ENCODE measurements around the gene CYBC1. TPM values are rescaled to one million over a fixed set of nuclear protein-coding genes. Genes with fewer than 3 reads are reported as not detected.

CYBC1 gene
- total and polyA plus RNA-seq, 4 experiments from 2014 or later = 166 to 249 (median 237) TPM

- Histone ChIP-seq H3K27ac (ENCODE audit: low read depth, low read length) (no peak overlapping the region), H3K27me3 (ENCODE audit: insufficient read depth, low read length) (no peaks in the 10 kb centered on the region), H3K4me1 (ENCODE audit: insufficient read depth, low read length) (peaks cover 19% of the 10 kb centered on the region), H3K36me3 (ENCODE audit: insufficient read depth, low read length) (peaks cover 23% of the 10 kb centered on the region), H3K9me3 (ENCODE audit: control insufficient read depth in 1 of 2, low read length in 2 of 2) (no peaks in the 10 kb centered on the region), H3K4me3 (ENCODE audit: low read length in 2 of 2) (no peak overlapping the region)
- ChIA-PET POLR2A (ENCODE audit: partially characterized antibody) (no interaction called here), CTCF (ENCODE audit: partially characterized antibody) (no interaction called here)
- H3K27me3 Mint-ChIP-seq = no peaks in the 10 kb centered on the region
- peaks cover 31 to 43% of the 10 kb centered on the region in 2 donors for H3K36me3 Mint-ChIP-seq
- no peak for DNase-seq
- H3K4me1 Mint-ChIP-seq = peaks cover 10 to 28% (median 20%) of the 10 kb centered on the region in 4 donors
- intact Hi-C loops (cut with micrococcal nuclease) = no loop called here
- peaks cover 0 to 2% (median 0%) of the 10 kb centered on the region in 8 donors for H3K9me3 Mint-ChIP-seq
- no peak overlapping the region for H3K4me3 Mint-ChIP-seq
- H3K27ac Mint-ChIP-seq = peak overlapping the region in 2 of 7 donors; percentile 31 to 59
Observed at GRCh38 chr17:82489117-82489516, 38.6 kb upstream of the CYBC1 start.

DNA sequence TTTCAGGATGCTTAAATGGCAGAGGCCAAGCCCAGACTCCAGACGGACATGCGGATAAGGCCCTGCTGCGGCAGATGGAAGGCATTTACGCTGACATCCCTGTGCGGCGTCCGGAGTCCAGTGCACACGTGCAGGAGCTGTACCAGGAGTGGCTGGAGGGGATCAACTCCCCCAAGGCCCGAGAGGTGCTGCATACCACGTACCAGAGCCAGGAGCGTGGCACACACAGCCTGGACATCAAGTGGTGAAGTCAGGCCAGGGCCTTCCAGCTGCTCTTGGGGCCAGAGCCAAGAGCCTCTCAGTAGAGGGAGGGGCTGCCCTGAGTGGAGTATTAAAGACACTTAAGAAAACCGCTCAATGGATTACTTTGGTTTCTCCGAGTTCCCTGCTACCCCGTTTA lies 37.4 kb upstream of the CYBC1 start:
- POLR2A ChIA-PET (ENCODE audit: partially characterized antibody) = no interaction called here
- Mint-ChIP-seq H3K4me1 (peaks cover 9 to 25% (median 19%) of the 10 kb centered on the region in 4 donors), H3K9me3 (peaks cover 0 to 2% (median 0%) of the 10 kb centered on the region in 8 donors), H3K4me3 (no peak overlapping the region), H3K27me3 (no peaks in the 10 kb centered on the region), H3K36me3 (peaks cover 36 to 53% of the 10 kb centered on the region in 2 donors), H3K27ac (no peak overlapping the region)
- Histone ChIP-seq H3K36me3 (ENCODE audit: insufficient read depth, low read length) (peaks cover 31% of the 10 kb centered on the region), H3K9me3 (ENCODE audit: control insufficient read depth in 1 of 2, low read length in 2 of 2) (no peaks in the 10 kb centered on the region), H3K27ac (ENCODE audit: low read depth, low read length) (no peak overlapping the region), H3K4me1 (ENCODE audit: insufficient read depth, low read length) (peaks cover 17% of the 10 kb centered on the region), H3K27me3 (ENCODE audit: insufficient read depth, low read length) (no peaks in the 10 kb centered on the region), H3K4me3 (ENCODE audit: low read length in 2 of 2) (no peak overlapping the region)
- intact Hi-C loops (cut with micrococcal nuclease) = no loop called here
- DNase-seq = no peak
- CTCF ChIA-PET (ENCODE audit: partially characterized antibody) = interaction anchor here (0.7 kb wide), 1 partner anchor 308 kb away, joined by 3 read pairs; no protein-coding TSS in a partner anchor

GRCh38 chr17:82486231-82487094 lies 35.9 kb upstream of the CYBC1 start:
- no peaks in the 10 kb centered on the region for H3K9me3 Mint-ChIP-seq
- Histone ChIP-seq H3K36me3 (ENCODE audit: insufficient read depth, low read length) (peaks cover 42% of the 10 kb centered on the region), H3K27me3 (ENCODE audit: insufficient read depth, low read length) (no peaks in the 10 kb centered on the region), H3K4me3 (ENCODE audit: low read length in 2 of 2) (no peak overlapping the region), H3K9me3 (ENCODE audit: control insufficient read depth in 1 of 2, low read length in 2 of 2) (no peaks in the 10 kb centered on the region), H3K4me1 (ENCODE audit: insufficient read depth, low read length) (peaks cover 17% of the 10 kb centered on the region), H3K27ac (ENCODE audit: low read depth, low read length) (no peak overlapping the region)
- peak overlapping the region; percentile 44 to 92 (median 85) for H3K27ac Mint-ChIP-seq
- peaks cover 43 to 64% of the 10 kb centered on the region in 2 donors for H3K36me3 Mint-ChIP-seq
- ChIA-PET POLR2A (ENCODE audit: partially characterized antibody) (no interaction called here), CTCF (ENCODE audit: partially characterized antibody) (no interaction called here)
- peak overlapping the region in 7 of 8 donors; percentile 32 to 73 (median 64) for H3K4me3 Mint-ChIP-seq
- DNase-seq = no peak
- H3K4me1 Mint-ChIP-seq = peaks cover 9 to 25% (median 19%) of the 10 kb centered on the region in 4 donors
- intact Hi-C loops (cut with micrococcal nuclease) = no loop called here
- H3K27me3 Mint-ChIP-seq = no peaks in the 10 kb centered on the region

GRCh38 chr17:82483836-82484235 lies 33.3 kb upstream of the CYBC1 start:
- intact Hi-C loops (cut with micrococcal nuclease) = no loop called here
- H3K27me3 ChIP-seq (ENCODE audit: insufficient read depth, low read length) = no peaks in the 10 kb centered on the region
- ChIA-PET CTCF (ENCODE audit: partially characterized antibody) (no interaction called here), POLR2A (ENCODE audit: partially characterized antibody) (no interaction called here)
- H3K4me3 ChIP-seq (ENCODE audit: low read length in 2 of 2) = no peak overlapping the region
- Mint-ChIP-seq H3K36me3 (peaks cover 50 to 78% of the 10 kb centered on the region in 2 donors), H3K4me3 (no peak overlapping the region), H3K9me3 (no peaks in the 10 kb centered on the region), H3K4me1 (peaks cover 9 to 32% (median 19%) of the 10 kb centered on the region in 4 donors), H3K27ac (no peak overlapping the region), H3K27me3 (no peaks in the 10 kb centered on the region)
- no peak overlapping the region for H3K27ac ChIP-seq (ENCODE audit: low read depth, low read length)
- no peak for DNase-seq
- peaks cover 65% of the 10 kb centered on the region for H3K36me3 ChIP-seq (ENCODE audit: insufficient read depth, low read length)
- no peaks in the 10 kb centered on the region for H3K9me3 ChIP-seq (ENCODE audit: control insufficient read depth in 1 of 2, low read length in 2 of 2)
- H3K4me1 ChIP-seq (ENCODE audit: insufficient read depth, low read length) = peaks cover 17% of the 10 kb centered on the region

GRCh38 chr17:82483204-82483660 lies 32.7 kb upstream of the CYBC1 start:
- peaks cover 17% of the 10 kb centered on the region for H3K4me1 ChIP-seq (ENCODE audit: insufficient read depth, low read length)
- H3K27ac Mint-ChIP-seq = peak overlapping the region in 3 of 7 donors; percentile 29 to 64 (median 47)
- POLR2A ChIA-PET (ENCODE audit: partially characterized antibody) = no interaction called here
- DNase-seq = no peak
- H3K27me3 ChIP-seq (ENCODE audit: insufficient read depth, low read length) = no peaks in the 10 kb centered on the region
- peaks cover 9 to 32% (median 19%) of the 10 kb centered on the region in 4 donors for H3K4me1 Mint-ChIP-seq
- H3K27me3 Mint-ChIP-seq = no peaks in the 10 kb centered on the region
- peaks cover 67% of the 10 kb centered on the region for H3K36me3 ChIP-seq (ENCODE audit: insufficient read depth, low read length)
- peaks cover 45 to 75% of the 10 kb centered on the region in 2 donors for H3K36me3 Mint-ChIP-seq
- H3K4me3 Mint-ChIP-seq = no peak overlapping the region
- CTCF ChIA-PET (ENCODE audit: partially characterized antibody) = no interaction called here
- H3K9me3 ChIP-seq (ENCODE audit: control insufficient read depth in 1 of 2, low read length in 2 of 2) = no peaks in the 10 kb centered on the region
- no peak overlapping the region for H3K27ac ChIP-seq (ENCODE audit: low read depth, low read length)
- no peaks in the 10 kb centered on the region for H3K9me3 Mint-ChIP-seq
- intact Hi-C loops (cut with micrococcal nuclease) = no loop called here
- no peak overlapping the region for H3K4me3 ChIP-seq (ENCODE audit: low read length in 2 of 2)

- ChIA-PET CTCF (ENCODE audit: partially characterized antibody) (no interaction called here), POLR2A (ENCODE audit: partially characterized antibody) (interaction anchor here (1.6 kb wide), 1 partner anchor 17 kb away, joined by 4 read pairs; no protein-coding TSS in a partner anchor)
- Histone ChIP-seq H3K9me3 (ENCODE audit: control insufficient read depth in 1 of 2, low read length in 2 of 2) (no peaks in the 10 kb centered on the region), H3K4me1 (ENCODE audit: insufficient read depth, low read length) (peaks cover under 1% of the 10 kb centered on the region), H3K27ac (ENCODE audit: low read depth, low read length) (no peak overlapping the region), H3K27me3 (ENCODE audit: insufficient read depth, low read length) (no peaks in the 10 kb centered on the region), H3K4me3 (ENCODE audit: low read length in 2 of 2) (no peak overlapping the region), H3K36me3 (ENCODE audit: insufficient read depth, low read length) (peaks cover 61% of the 10 kb centered on the region)
- H3K9me3 Mint-ChIP-seq = no peaks in the 10 kb centered on the region
- H3K36me3 Mint-ChIP-seq = peaks cover 32 to 64% of the 10 kb centered on the region in 2 donors
- peak overlapping the region in 1 of 7 donors; percentile 35 for H3K27ac Mint-ChIP-seq
- peaks cover 3 to 20% (median 7%) of the 10 kb centered on the region in 4 donors for H3K4me1 Mint-ChIP-seq
- intact Hi-C loops (cut with micrococcal nuclease) = no loop called here
- H3K4me3 Mint-ChIP-seq = no peak overlapping the region
- no peaks in the 10 kb centered on the region for H3K27me3 Mint-ChIP-seq
- no peak for DNase-seq
Observed at GRCh38 chr17:82480318-82480717, 29.8 kb upstream of the CYBC1 start.

DNA sequence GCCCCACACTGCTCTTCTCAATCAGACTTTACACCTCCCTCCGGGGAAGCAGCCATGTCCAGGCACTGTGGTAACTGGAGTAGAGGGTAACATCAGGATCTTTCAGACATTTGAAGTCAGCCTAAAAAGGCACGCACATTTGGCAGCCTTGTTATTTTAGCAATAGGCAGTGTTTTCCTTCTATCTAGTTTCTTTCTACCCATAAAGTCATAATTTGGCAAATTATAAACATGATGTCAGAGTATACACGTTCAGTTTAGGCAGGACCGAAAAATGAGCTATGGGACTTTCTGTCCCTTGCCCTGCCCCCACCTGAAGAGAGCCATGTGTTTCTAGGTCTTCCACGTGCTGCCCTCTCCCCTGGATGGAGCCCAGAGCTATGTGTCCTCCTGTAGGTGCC lies 29.1 kb upstream of the CYBC1 start:
- POLR2A ChIA-PET (ENCODE audit: partially characterized antibody) = interaction anchor here (1.6 kb wide), 1 partner anchor 18 kb away, joined by 4 read pairs; no protein-coding TSS in a partner anchor

More for the DNA sequence above, 29.1 kb upstream of the CYBC1 start:
- H3K9me3 Mint-ChIP-seq = no peaks in the 10 kb centered on the region
- Histone ChIP-seq H3K36me3 (ENCODE audit: insufficient read depth, low read length) (peaks cover 61% of the 10 kb centered on the region), H3K9me3 (ENCODE audit: control insufficient read depth in 1 of 2, low read length in 2 of 2) (no peaks in the 10 kb centered on the region), H3K27me3 (ENCODE audit: insufficient read depth, low read length) (no peaks in the 10 kb centered on the region), H3K4me3 (ENCODE audit: low read length in 2 of 2) (no peak overlapping the region), H3K4me1 (ENCODE audit: insufficient read depth, low read length) (no peaks in the 10 kb centered on the region), H3K27ac (ENCODE audit: low read depth, low read length) (no peak overlapping the region)
- DNase-seq = no peak
- intact Hi-C loops (cut with micrococcal nuclease) = no loop called here
- CTCF ChIA-PET (ENCODE audit: partially characterized antibody) = no interaction called here
- no peaks in the 10 kb centered on the region for H3K27me3 Mint-ChIP-seq
- H3K36me3 Mint-ChIP-seq = peaks cover 29 to 62% of the 10 kb centered on the region in 2 donors
- no peak overlapping the region for H3K4me3 Mint-ChIP-seq
- peak overlapping the region in 1 of 7 donors; percentile 41 for H3K27ac Mint-ChIP-seq
- H3K4me1 Mint-ChIP-seq = peaks cover 3 to 17% (median 5%) of the 10 kb centered on the region in 4 donors
